GM10847 (cell line): ENCODE measurements around the gene VCPKMT.

Source experiments
- POLR2A ChIP-seq: IDR thresholded peaks from 2 replicates; pipeline ENCODE4 v1.6.1; 2011; ENCODE audit not compliant: insufficient read length; ENCODE audit errors: extremely low read depth

VCPKMT gene

GRCh38 chr14:50082784-50083466 lies 33.4 kb downstream of the VCPKMT start:
- TF ChIP-seq POLR2A = no peak

DNA sequence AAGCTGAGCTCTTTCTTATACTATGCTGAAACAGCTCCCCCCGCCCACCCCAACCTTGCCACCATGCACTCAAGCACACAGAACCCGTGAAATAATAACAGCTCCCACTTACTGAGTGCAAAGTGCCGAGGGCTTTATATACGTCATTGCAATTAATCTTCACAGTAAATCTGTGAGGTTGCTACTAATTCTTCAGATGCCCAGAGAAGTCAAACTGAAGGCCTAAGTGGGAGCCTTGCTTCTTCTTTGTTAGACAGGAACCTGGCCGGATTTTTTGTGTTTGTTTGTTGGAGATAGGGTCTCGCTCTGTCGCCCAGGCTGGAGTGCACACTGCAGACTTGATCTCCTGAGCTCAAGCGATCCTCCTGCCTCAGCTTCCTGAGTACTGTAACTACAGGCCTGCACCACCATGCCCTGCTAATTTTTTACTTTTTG lies 34.0 kb downstream of the VCPKMT start:
- TF ChIP-seq POLR2A = no peak

- TF ChIP-seq POLR2A = no peak
Measured at GRCh38 chr14:50072395-50072794, 44.0 kb downstream of the VCPKMT start.

- no peak for TF ChIP-seq POLR2A
Measured at GRCh38 chr14:50070840-50071548, 45.4 kb downstream of the VCPKMT start.

DNA sequence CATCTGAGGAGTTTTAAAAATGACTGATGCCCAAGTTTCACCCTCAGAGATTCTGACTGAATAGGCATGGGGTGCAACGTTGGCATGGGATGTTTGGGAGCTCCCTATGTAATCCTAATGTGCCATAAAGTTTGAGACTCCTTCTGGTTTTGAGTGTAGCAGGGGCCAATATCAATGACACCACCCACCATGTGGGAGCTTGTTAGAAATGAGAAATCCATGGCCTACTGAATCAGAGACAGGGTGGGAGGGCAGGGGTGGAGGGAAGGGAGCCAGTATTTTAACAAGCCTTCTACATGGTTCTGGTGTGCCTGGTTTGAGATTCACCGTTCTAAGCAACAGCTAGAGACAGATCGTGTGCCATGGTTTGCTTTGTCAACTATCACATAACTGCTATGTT lies 46.1 kb downstream of the VCPKMT start:
- no peak for TF ChIP-seq POLR2A

DNA sequence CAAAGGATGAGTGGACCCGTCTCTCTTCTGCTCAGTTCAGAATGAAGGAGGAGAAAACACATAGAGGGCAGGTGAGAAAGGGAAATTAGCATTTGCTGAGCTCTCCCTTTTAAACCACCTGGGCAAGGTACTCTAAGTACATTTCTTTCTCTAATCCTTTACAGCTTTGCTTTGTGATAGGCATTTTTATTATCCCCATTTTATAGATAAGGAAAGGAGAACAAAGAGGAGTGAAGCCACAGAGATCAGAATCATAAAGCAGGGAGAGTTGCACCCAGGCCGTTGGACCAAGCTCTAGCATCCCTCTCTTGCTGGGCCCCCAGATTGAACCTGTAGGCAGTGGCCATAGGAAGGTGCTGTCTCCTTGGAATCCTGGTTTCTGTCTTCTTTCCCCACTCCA lies 47.0 kb downstream of the VCPKMT start:
- TF ChIP-seq POLR2A = no peak

GRCh38 chr14:50068496-50068895 lies 47.9 kb downstream of the VCPKMT start:
- no peak for TF ChIP-seq POLR2A

DNA sequence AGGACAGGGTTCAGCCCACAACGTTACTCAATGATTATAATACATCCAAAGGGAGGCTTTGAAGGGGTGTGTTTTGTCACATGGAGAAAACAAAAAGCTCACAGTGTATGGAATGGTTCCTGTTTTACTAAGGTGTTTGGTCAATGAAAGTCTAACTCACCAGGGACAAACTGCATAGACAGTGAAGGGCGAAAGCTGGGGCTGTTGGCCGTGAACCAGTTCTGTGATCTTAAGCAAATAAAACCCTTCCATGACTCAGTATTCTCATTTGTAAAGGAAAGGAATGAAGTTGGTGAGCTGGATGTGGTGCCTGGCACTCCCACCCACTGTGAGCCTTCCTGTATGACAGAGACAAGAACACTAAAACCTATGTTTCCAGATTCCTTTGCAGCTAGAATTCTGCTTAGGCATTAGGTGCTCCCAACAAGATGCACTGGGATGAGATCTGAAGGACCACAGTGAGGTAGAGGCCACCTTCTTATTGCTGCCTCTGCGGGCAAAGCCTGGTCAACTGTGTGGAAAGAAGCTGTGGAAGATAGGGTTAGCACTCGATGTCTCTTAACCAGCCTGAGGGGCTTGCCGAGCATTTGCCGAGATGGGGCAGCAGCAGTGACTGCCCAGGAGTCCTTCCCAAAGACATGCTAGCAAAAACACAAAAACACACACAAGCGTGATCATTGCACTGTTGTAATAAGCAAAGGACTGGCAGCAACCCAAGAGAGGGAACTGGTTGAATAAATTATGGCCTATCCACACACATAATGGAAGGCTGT lies 48.5 kb downstream of the VCPKMT start:
- no peak for TF ChIP-seq POLR2A

DNA sequence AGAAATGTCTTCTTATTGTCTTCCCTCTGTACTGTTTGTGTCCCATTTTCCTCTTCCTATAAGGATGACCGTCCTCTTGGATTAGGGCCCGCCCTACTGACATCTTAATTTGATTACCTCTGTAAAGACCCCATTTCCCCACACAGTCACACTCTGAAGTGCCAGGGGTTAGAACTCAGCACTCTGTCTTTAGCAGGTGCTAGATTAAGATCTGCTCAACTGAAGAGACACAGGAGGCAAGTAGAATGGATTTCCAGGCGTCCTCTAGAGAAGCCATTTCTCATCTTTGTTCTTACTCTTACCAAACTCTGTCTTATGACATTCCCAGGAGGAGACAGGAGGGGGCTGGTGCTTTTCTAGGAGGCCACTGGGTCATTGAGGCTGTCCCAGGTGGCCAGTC lies 50.8 kb downstream of the VCPKMT start:
- no peak for TF ChIP-seq POLR2A

DNA sequence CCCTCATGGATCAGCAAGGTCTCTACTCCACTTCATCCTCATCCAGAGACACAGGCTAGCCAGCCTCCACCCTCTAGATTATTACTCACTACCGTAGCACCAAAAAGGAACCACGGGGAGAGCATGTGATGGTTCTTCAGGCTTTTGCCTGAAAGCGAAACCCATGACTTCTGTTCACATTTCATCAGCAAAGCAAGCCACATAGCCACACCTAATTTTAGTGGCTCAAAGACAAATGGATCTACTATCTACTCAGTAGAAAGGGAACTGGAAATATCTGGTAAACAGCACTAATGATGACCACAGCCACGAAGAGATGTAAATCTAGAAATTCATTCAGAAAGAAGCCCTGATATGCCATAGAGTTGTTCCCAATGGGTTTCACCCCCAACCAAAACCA lies 51.4 kb downstream of the VCPKMT start:
- no peak for TF ChIP-seq POLR2A

- TF ChIP-seq POLR2A = no peak
Measured at GRCh38 chr14:50063876-50064420, 52.4 kb downstream of the VCPKMT start.

DNA sequence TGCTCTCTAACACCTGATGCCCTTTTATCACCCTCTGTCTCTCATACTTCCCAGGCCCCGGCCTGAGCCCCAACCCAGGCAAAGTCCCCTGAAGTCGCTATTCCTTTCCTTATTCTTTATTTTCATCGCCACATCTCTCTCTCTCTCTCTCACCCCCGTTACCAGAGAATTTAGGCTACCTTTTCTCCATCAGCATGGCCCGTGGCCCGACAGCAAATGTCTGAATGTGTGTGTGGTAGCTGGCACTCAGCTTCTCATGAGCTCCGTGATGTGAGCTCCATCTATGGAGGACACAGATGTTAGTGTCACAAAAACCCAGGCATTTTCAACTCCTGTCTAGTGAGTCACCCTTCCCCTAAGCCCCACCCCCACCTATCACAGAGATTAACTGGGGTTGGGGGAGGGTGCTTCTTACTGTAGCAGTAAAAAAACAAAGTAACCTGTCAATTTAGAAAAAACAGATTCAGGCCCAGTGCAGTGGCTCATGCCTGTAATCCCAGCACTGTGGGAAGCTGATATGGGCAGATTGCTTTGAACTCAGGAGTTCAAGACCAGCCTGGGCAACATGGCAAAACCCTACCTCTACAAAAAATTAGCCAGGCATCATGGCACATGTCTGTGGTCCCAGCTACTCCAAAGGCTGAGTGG lies 53.8 kb downstream of the VCPKMT start:
- TF ChIP-seq POLR2A = no peak

GRCh38 chr14:50061664-50062437 lies 54.5 kb downstream of the VCPKMT start:
- TF ChIP-seq POLR2A = peak; percentile 48

DNA sequence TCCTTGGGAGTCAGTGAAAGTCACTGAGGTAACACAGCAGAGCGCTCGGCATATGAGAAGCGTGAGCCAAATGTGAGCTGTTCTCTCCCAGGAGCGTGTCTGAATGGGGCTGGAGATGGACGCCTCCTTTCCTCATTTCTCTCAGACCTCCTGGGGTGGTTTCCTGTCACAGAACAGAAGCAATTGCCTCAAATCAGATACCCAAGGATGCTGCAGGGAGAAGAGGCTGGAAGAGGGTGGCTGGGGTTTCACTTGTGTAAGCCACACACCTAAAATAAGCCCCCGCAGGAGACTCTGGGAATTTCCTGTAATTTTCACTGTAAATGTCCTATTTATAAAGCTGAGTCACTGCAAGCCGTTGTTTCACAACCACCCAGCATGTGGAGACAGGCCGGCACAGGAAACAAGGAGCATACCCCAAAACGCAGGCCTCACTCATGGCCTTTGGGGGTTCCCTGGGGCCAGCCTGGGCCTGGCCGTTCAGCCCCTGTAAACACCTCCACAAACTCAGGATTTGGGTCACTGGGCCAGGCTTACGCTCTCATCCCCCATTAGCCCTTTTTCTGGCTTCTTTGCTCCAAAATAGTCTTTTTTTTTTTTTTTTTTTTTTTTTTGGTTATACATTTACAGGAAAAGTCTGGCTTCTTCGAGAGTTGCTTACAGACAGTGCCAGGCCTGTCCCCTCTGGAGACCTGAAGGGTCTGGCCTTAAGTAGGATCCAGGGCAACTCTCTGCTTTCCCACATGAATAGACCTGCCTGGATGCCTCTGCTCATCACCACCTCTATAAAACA lies 55.3 kb downstream of the VCPKMT start:
- peak; percentile 16 for TF ChIP-seq POLR2A
